ENCODE data around the gene RPS3.

DNA sequence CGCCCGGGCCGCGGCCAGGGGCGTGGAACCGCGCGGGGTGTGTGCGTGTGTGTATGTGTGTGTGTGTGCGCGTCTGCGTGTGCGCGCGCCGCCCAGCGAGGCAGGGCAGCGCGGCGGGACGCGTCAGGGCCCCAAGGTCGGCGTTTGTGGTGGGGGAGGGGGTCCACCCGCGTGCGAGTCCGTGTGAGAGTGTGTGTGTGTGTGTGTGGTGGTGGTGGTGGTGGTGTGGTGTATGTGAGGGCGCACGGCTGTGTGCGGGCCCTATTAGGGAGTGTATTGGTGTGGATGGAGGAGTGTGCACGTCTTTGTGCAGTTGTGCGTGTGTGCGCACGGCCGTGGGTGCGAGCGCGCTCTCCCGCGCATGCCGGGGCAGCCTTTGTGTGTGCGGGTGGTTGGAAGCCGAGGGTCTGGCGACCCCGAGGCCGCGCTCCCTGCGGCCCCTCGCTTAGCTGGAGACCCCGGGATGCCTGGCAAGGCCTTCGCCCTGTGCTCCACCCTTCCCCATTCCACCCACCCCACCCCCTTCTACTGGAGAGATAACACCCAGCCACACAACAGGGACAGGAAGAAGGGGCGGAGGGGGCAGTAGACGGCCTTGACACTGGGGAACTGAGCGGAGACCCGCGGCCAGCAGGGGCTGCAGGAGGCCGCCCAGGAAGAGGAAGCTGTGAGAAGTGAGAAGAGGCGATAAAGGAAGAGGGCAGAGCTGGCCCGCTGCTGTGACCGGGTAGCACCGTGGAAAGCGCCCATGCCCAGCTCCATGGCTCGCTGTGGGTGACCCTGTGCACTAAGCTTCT lies 47.3 kb upstream of the RPS3 start:
- TF ChIP-seq ZNF274 (IDR thresholded peaks at IDR 0.05; ENCODE audit: low read depth, low read length) (no peak), YY1 (IDR thresholded peaks at IDR 0.05; ENCODE audit: insufficient read depth, insufficient read length) (no peak)
